Coronary artery (tissue), 2 donors: ENCODE results near the gene AURKA.

Experiments
- DNase-seq: peaks from one replicate; pipeline ENCODE4 v3.0.0-alpha.2; 2017; ENCODE audit warnings: low spot score
- H3K27ac ChIP-seq, 2 donors: fragments of 200-600 bp; sonication (generic); one replicate each; pipeline ENCODE4 v1.5.1; 2016 to 2019
- H3K4me3 ChIP-seq: fragments of 200-600 bp; sonication (generic); 2 replicates; pipeline ENCODE4 v1.5.1; 2016; ENCODE audit warnings: mild to moderate bottlenecking, moderate library complexity
- TF ChIP-seq, protein P1 (sequence below): fragments of 200-600 bp; sonication (generic); IDR thresholded peaks from one replicate; pipeline ENCODE4 v1.5.1; 2019; ENCODE audit warnings: antibody characterized with exemption

The AURKA gene

DNA sequence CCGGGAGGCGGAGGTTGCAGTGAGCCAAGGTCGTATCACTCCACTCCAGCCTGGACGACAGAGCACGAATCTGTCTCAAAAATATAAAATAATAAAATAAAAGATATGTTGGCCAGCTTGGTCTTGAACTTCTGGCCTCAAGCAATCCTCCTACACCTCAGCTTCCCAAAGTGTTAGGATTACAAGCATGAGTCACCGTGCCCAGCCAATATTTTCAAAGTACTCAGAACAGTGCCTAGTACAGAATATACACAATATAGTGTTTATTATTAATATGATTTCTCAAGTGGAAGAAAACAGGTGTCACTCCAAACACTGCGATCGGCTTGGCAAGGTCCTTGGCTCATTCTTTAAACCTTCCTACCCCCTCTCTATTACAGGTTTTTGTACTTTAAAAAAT, 30.1 kb downstream of the AURKA start:
- no peak for DNase-seq
- no peak overlapping the region for H3K4me3 ChIP-seq
- TF ChIP-seq, protein P1, sequence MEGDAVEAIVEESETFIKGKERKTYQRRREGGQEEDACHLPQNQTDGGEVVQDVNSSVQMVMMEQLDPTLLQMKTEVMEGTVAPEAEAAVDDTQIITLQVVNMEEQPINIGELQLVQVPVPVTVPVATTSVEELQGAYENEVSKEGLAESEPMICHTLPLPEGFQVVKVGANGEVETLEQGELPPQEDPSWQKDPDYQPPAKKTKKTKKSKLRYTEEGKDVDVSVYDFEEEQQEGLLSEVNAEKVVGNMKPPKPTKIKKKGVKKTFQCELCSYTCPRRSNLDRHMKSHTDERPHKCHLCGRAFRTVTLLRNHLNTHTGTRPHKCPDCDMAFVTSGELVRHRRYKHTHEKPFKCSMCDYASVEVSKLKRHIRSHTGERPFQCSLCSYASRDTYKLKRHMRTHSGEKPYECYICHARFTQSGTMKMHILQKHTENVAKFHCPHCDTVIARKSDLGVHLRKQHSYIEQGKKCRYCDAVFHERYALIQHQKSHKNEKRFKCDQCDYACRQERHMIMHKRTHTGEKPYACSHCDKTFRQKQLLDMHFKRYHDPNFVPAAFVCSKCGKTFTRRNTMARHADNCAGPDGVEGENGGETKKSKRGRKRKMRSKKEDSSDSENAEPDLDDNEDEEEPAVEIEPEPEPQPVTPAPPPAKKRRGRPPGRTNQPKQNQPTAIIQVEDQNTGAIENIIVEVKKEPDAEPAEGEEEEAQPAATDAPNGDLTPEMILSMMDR = no peak
- H3K27ac ChIP-seq = no peak overlapping the region

DNA sequence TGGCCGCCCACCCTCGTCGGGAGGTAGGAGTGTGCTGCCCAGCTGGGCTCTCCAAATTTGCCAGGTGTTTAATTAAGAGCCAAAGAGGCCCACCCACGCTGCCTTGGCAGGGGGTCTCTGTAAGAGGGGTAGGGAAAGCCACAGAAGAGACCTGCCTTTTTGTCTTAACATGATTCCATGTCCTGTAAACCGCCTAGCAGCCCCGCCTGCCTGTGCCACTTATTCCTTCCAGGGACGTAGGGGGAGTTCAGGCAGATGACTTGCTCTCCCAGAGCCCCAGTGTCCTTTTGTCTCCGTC, 31.2 kb downstream of the AURKA start:
- H3K27ac ChIP-seq = no peak overlapping the region
- H3K4me3 ChIP-seq = no peak overlapping the region
- TF ChIP-seq, protein P1 = no peak
- DNase-seq = no peak

DNA sequence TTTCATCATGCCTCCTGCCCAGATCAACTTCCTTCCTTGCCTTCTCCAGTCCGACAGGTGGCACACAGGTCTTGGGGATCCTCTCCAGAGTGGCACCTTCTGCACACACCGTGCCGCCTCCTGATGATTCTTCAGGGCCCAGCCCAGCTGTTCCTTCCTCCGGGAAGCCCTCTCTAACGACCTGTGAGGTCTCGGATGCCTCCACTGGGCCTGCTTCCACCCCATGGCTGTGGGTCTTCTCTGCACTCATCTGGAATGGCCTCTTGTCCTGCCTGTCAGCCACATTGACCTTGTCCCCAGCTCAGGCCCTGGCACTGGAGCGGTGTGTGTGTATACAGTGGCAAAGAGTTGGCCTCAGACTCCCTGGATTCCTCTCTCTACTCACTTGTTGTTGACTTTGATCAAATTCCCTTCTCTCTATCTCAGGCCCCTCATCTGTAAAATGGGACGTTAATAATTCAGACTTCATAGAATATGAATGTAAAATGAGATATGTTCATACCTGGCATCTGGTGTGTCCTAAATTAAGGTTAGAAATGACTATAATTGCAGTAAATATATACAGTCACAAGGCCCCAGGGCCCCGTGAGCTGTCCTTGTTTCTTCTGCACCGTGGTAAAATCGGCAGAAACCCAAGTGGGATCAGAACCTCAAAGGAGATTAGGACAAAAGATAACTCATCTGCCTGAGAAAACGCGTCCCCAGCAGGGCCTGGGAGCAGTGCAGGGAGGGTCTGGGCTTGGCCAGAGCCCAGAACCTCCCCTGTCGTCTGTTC, 31.7 kb downstream of the AURKA start:
- DNase-seq = no peak
- Histone ChIP-seq H3K4me3 (peak overlapping the region; percentile 92), H3K27ac (peak overlapping the region; percentile 65 to 89)
- TF ChIP-seq, protein P1 = no peak

DNA sequence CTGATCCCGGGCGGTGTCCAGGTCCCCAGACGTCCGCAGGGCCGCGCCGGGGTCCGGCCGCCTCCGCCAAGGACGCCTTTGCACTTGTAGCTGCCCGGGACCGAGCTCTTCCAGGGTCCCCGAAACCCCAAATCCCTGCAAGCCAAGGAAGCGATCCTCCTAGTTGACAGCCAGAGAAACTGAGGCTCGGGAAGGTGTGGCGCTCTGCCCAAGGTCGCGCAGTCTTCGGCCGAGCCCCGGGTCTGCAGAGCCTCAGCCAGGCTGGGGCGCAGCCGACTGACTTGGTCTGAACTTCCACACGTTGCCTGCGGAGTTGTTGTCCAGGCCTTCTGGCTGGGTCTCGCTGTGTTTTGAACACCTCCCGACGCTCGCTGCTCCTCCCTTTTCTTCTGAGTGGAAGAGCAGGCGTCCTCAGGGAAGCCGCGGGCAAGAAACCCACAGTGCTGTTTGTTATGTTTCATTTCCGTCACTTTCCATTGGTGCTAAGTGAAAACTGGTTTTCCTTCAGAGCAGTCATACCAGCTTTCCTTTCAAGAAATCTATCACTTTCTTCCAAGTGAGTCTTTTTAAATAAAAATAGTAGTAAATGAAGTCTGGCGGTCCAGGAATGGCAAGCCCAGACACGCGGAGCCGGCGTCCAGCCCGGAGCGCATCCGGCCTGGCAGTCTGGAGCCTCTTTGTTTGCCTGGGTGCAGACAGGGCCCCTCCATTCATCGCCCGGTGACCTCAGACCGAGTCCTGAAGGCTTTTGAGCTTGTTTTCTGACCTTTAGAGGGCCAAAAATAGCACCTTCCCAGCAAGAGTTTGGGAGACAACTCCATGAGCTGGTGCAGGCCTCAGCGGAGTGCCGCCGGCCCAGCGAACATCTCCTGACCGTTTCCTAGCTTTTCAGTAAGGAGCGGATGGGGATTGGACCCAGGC, 32.5 kb downstream of the AURKA start:
- DNase-seq = peak; percentile 80
- H3K27ac ChIP-seq = peak overlapping the region; percentile 65 to 89
- TF ChIP-seq, protein P1 = no peak
- peak overlapping the region; percentile 92 for H3K4me3 ChIP-seq

DNA sequence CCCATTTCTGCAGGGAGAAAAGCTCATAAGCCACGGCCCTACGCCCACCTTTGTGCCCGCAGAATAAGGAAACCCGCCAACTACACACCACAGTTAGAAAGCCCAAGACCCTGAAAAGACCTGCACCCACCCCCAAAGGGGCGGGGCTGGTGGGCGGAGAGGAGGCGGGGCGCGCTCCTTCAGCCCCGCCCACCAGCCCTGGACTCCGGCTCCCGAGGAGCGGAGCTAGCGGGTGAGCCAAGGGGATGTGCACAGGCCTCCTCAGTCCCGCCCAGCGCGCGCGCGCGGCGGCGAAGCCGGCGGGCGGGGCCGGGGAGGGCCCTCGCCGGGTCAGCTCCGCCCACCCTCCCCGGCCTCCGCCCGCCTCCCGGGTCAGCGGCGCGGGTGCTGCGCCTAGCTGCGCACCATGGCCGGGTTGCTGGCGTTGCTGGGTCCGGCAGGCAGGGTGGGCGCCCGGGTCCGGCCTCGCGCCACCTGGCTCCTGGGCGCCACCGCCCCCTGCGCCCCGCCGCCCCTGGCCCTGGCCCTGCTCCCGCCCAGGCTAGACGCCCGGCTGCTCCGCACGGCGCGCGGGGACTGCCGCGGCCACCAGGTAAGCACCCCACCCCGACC, 33.3 kb downstream of the AURKA start, which contains the start of gene FAM210B:
FAM210B (plus strand) TSS at position 375 of the 612 bp plus-strand sequence; CDS start at position 407, 32 bp downstream.
- TF ChIP-seq, protein P1 = no peak
- Histone ChIP-seq H3K4me3 (peak within 1 kb of the TSS; percentile 92), H3K27ac (peak within 1 kb of the TSS; percentile 65 to 89)
- DNase-seq = peak; percentile 86

DNA sequence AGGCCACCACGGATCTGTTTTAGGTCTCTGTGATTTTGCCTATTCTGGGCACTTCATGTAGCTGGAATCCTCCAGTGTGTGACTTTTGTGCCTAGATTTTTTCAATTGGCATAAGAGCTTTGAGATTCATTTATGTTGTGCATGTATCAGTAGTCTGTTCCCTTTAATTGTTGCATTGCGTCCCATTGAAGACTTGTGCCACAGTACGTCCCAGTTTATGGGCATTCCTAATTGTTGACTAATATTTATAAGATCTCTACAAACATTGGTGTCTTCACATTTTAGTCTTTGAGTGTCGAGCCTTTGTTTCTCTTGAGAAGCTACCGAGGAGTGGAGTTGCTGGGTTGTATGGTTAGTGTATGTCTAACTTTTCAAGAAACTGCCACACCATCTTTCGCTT, 33.9 kb downstream of the AURKA start:
- DNase-seq = no peak
- TF ChIP-seq, protein P1 = no peak
- H3K4me3 ChIP-seq = peak overlapping the region; percentile 92
- no peak overlapping the region for H3K27ac ChIP-seq
